ENCODE measurements around the gene C19orf12. TPM values are rescaled to one million over a fixed set of nuclear protein-coding genes. Genes with fewer than 3 reads are reported as not detected.
A peak's percentile ranks its signal among the peaks of the same experiment; 100 is the strongest.

The C19orf12 gene
- total and polyA plus RNA-seq, 8 donors = 11.0 to 16.9 (median 12.2) TPM

GRCh38 chr19:29681422-29682235, 33.4 kb downstream of the C19orf12 start:
- peak in 1 of 6 donors; percentile 55 for DNase-seq
- Histone ChIP-seq H3K4me1 (no peaks in the 10 kb centered on the region), H3K36me3 (no peaks in the 10 kb centered on the region), H3K27ac (no peak overlapping the region), H3K9me3 (no peaks in the 10 kb centered on the region), H3K27me3 (no peaks in the 10 kb centered on the region), H3K4me3 (no peak overlapping the region)
- no peak for FAIRE-seq
- no peak for TF ChIP-seq CTCF (IDR thresholded peaks at IDR 0.05)
- peak in 1 of 4 donors; percentile 10 for ATAC-seq
- WGBS, 2 donors = 60 to 67% methylated on average over 13 of the region's 13 CpGs
- intact Hi-C loops (cut with DNase I) = no loop called here

- ATAC-seq (no peak), DNase-seq (no peak), FAIRE-seq (no peak)
- Histone ChIP-seq H3K9me3 (no peaks in the 10 kb centered on the region), H3K27ac (no peak overlapping the region), H3K4me1 (no peaks in the 10 kb centered on the region), H3K36me3 (peaks cover 0 to 4% (median 0%) of the 10 kb centered on the region in 3 donors), H3K27me3 (no peaks in the 10 kb centered on the region), H3K4me3 (no peak overlapping the region)
- 66 to 72% methylated on average over 6 to 7 of the region's 7 CpGs for WGBS, 2 donors
- TF ChIP-seq CTCF (IDR thresholded peaks at IDR 0.05) = no peak
- intact Hi-C loops (cut with DNase I) = no loop called here
These were observed 34.1 kb downstream of the C19orf12 start for GRCh38 chr19:29680937-29681336.

- no peak for TF ChIP-seq CTCF (IDR thresholded peaks at IDR 0.05)
- FAIRE-seq (no peak), ATAC-seq (peak in 2 of 4 donors; percentile 27 to 43), DNase-seq (peak in 1 of 6 donors; percentile 61)
- Histone ChIP-seq H3K4me3 (no peak overlapping the region), H3K36me3 (peaks cover 0 to 7% (median 0%) of the 10 kb centered on the region in 3 donors), H3K27ac (no peak overlapping the region), H3K4me1 (no peaks in the 10 kb centered on the region), H3K9me3 (no peaks in the 10 kb centered on the region), H3K27me3 (no peaks in the 10 kb centered on the region)
- WGBS, 2 donors = 74 to 81% methylated on average over 12 of the region's 12 CpGs
- intact Hi-C loops (cut with DNase I) = no loop called here
These were observed 34.6 kb downstream of the C19orf12 start for GRCh38 chr19:29680447-29680846.

- no peaks in the 10 kb centered on the region for H3K9me3 ChIP-seq
- H3K4me3 ChIP-seq = no peak overlapping the region
- no peak for ATAC-seq
- no peak for FAIRE-seq
- H3K36me3 ChIP-seq = peaks cover 0 to 14% (median 0%) of the 10 kb centered on the region in 3 donors
- H3K27me3 ChIP-seq = no peaks in the 10 kb centered on the region
- H3K27ac ChIP-seq = no peak overlapping the region
- DNase-seq = peak in 1 of 6 donors; percentile 17
- no peaks in the 10 kb centered on the region for H3K4me1 ChIP-seq
- no peak for TF ChIP-seq CTCF (IDR thresholded peaks at IDR 0.05)
- 83 to 88% methylated on average over 9 of the region's 9 CpGs for WGBS, 2 donors
- intact Hi-C loops (cut with DNase I) = loop anchor here in 1 of 3 donors (10.0 kb wide), 1 partner anchor 65 kb away; no protein-coding TSS in a partner anchor
These were observed 35.4 kb downstream of the C19orf12 start for GRCh38 chr19:29679598-29680210.
